NCI-H2107 treated with DMSO at 0.1 percent for 48 hours (cell line): ENCODE data around the gene RSPH10B2.
"Not testable (repeated sequence)": the region's sequence is repeated elsewhere in the genome, so short reads cannot be mapped to it uniquely, and the experiment has no call there.

ENCODE experiments used
- DNase-seq: peaks from one replicate; lab custom pipeline; 2025; ENCODE audit not compliant: unreplicated experiment; lab: John Stamatoyannopoulos, UW

Gene RSPH10B2

DNA sequence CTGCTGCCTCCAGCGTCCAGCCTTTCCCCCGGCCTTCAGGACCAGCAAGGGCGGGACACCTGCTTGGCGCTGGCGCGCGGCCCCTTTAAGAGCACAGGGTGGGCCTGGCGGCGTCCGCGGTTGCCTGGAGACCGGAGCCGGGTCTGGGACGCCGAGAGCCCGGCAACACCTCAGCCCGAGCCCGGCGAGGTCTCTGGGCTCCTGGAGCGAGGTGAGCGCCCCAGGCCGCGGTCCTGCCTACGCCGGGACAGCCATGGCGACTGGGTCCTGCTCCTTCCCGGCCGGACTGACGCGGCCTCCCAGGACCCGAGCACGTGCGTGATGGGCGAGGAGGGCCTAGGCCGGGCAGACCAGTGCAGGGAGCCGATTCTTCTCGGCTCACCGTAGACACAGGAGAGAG lies at the start of gene RSPH10B2:
Gene RSPH10B2 (plus strand): TSS at position 140 of the 400 bp plus-strand sequence. CDS start 3,575 bp downstream, outside the sequence.
- DNase-seq: not testable (repeated sequence)

DNA sequence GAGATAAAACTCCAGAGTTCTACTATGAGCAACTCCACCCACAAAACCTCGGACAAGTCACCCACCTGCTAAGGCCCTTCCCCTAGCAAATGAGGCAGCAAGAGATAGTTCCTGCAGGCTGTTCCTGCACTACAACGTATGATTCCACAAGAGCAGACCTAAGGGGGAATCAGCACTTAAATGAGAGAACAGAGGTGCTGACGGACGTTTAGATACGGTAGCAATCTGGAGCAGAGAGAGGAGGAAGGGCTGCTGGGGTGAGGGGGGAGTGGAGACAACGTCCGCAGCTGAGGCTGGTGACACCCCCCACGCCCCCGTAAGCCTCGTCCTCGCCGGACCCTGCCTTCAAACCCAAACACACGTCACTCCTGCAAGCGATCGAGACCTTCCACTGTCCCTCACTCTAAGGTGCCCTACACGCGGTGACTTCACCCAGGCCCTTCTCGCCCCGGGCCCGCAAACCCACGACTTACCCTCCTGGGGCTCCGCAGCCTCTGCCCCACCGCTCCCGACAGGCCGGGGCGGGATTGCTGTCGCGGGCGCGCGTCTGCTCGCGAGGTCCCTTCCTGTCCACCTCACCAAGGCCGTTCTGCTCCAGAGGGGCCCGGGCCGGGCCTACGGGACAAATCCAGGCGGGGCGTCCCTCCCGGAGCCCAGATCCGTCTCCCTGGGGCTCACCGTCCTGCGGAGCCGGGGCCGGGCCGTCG lies 47.8 kb upstream of the RSPH10B2 start:
- no peak for DNase-seq

DNA sequence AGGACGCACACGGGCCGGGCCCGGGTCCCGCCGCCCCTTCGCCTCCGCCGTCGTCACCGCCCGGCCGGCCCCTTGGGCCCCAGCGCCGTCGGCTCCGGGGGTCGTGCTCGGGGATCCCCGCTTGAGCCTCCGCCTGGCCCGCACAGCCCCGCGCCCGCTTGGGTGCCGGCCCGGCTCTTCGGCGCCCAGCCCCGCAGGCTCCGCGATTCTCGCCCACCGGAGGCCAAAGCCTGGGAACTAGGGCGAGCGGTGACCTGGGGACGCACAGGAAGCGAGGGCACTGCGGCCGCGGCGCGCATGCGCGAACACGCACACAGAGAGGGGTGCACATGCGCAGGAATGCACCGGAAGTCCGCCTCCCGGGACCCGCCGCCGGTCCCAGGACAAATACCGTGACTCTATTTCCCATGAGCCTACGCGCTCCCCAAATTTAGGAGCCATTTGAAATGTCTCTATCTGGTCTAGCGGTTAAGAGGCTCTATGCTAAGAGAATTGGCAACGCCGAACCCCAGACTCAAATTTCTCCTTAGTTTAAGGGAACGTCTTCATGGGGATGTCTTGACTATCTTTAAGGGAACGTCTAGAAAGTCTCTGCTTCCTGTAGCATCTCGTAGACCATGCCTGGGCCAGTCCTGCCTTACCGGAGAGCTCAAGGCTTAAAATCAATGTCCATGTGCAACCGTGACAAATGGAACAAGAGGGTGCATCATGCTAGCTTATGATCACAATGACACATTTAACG lies 47.1 kb upstream of the RSPH10B2 start, which contains the start of gene ZNF12:
Gene ZNF12 (minus strand): TSS at position 282 of the 742 bp plus-strand sequence. CDS start 1,774 bp downstream, outside the sequence.
- DNase-seq: peak; percentile 70

- DNase-seq: no peak
Observed at GRCh38 chr7:6708304-6708703, 45.6 kb upstream of the RSPH10B2 start.

- no peak for DNase-seq
Observed at GRCh38 chr7:6709808-6710207, 44.1 kb upstream of the RSPH10B2 start.

DNA sequence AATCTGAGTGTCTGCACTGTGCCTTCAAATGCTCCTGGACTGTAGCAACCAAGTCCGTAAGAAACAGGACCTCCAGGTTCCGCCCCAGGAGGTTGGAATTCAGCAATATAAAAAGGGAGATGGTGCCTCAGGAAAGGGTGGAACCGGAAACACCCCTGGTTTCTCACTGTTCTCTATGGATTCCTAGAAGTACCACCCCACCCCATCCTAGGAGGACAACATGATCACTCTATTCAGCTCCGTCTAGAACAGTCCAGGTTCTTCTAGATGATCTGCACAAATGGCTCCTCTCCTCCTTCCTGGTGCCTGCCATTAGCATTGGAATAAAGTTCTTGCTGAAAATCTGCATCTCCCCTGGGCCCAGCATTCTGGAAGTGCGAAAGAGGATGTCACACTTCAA lies 39.5 kb upstream of the RSPH10B2 start:
- DNase-seq: no peak

- DNase-seq: not testable (repeated sequence)
Observed at GRCh38 chr7:6715898-6716297, 38.0 kb upstream of the RSPH10B2 start.

DNA sequence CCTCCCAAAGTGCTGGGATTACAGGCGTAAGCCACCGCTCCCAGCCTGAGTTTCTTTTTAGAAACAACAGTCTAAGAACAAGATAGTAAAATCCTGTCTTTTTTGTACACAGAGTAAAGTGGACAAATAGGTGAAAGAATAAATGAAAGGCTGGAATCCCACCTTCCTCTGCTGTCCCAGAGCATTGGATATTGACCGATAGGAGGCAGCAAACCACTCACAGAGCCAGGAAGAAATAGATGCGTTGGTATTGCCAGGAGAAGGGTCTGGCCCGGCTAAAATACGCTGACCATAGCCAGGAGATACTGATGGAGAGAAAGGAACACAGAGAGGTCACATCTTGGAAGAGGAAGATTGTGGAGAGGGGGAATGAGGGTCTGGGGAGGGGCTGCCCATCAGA lies 35.8 kb upstream of the RSPH10B2 start:
- no peak for DNase-seq

DNA sequence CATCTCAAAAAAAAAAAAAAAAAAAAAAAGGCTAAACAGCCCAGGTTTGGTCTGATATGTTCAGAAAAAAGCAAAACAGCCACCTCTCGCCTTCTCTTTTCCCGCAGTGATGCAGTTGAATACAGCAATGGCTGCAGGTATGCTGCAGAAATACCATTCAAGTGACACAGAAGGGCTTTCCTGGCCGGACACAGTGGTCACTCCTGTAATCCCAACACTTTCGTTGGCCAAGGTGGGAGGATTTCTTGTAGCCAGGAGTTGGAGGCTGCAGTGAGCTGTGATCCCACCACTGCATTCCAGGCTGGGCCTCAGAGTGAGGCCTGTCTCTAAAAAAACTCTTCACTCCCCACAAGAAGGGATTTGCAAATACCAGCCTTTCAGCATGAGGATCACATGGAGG lies 29.6 kb upstream of the RSPH10B2 start:
- not testable (repeated sequence) for DNase-seq

DNA sequence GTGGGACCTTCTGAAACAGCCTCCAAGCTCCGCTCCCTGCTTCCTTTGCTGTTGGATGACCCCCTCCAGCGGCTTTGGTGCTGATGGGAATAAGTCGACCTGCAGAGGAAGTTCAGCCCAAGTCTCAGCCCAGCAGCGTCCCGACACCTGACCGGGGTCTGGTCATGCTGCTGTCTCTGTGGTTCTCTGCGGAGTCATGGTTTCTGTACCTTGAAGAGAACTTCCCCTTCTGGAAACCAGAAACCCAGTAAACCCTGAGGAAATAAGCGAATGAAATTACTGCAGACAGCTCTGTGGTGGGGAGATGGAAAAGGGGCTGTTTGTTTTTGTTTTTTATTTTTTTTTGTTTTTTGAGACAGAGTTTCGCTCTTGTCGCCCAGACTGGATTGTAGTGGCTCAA lies 28.9 kb upstream of the RSPH10B2 start:
- DNase-seq: no peak

DNA sequence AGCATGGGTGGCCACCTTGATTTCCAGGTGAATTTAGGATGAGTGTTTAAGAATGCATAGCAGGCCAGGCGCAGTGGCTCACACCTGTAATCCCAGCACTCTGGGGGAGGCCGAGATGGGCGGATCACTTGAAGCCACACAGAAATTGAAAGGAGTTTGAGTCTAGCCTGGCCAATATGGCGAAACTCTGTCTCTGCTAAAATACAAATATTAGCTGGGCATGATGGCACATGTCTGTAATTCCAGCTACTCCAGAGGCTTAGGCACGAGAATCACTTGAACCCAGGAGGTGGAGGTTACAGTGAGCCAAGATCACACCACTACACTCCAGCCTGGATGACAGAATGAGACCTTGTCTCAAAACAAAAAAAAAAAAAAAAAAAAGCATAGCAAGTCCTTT lies 27.6 kb upstream of the RSPH10B2 start:
- not testable (repeated sequence) for DNase-seq

DNA sequence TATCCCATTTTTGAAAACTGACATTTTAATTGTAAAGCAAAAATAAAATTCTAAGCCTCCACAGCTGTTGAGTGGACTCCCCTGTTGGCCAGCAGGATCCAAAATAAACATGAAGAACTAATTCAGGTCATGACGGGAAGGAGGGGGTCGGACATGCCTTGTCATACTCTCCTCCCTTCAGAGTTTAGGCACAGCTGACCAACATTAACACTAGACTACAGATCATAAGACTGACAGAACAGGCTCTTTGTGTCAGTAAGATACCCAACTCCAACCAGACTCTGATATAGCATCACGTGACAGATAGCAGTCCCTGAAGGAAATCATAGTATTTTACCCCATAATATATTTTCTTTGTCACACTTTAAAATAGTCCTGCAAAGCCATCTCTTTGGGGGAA lies 26.2 kb upstream of the RSPH10B2 start:
- DNase-seq: no peak

- DNase-seq: not testable (repeated sequence)
Observed at GRCh38 chr7:6728893-6729491, 24.9 kb upstream of the RSPH10B2 start.

DNA sequence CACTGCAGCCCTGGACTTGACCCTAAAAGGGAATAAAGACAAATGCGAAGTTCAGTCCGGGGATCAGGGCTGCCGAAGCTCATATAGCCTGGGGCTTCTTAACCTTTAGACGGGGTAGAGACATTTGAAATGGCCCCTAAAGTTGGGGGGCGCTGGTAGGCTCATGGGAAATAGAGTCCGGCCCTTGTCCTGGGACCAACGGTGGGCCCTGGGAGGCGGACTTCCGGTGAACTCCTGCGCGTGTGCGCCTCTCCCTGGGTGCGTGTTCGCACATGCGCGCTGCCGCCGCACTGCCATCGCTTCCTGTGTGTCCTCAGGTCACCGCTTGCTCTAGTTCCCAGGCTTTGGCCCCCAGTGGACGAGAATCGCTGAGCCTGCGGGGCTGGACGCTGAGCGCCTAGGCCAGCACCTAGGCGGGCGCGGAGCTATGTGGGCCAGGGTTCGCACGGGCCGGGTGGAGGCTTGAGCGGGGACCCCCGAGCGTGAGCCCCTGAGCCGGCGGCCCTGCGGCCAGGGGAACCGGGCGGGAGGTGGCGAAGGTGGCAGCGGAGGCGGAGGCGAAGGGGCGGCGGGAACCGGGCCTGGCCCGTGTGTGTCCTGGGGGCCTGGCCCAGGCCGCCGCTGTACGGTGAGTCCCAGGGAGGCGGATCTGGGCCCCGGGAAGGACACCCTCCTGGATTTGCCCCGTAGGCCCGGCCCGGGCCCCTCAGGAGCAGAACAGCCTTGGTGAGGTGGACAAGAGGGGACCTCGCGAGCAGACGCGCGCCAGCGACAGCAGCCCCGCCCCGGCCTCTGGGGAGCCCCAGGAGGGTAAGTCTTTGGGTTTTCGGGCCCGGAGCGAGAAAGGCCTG lies 24.2 kb upstream of the RSPH10B2 start:
- peak; percentile 81 for DNase-seq

DNA sequence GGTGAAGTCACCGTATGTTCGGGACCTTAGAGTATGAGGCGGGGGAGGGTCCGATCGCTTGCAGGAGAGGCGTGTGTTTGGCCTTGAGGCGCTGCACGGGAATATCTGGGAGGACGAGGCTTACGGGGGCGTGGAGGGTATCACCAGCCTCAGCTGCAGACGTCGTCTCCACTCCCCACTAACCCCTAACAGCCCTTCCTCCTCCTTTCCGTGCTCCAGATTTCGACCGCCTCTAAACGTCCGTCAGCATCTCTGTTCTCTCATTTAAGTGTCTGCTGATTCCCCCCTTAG lies 23.6 kb upstream of the RSPH10B2 start:
- DNase-seq: no peak

GRCh38 chr7:6738415-6738814 lies 15.5 kb upstream of the RSPH10B2 start:
- DNase-seq: not testable (repeated sequence)

- not testable (repeated sequence) for DNase-seq
Observed at GRCh38 chr7:6744410-6745100, 9.3 kb upstream of the RSPH10B2 start.

DNA sequence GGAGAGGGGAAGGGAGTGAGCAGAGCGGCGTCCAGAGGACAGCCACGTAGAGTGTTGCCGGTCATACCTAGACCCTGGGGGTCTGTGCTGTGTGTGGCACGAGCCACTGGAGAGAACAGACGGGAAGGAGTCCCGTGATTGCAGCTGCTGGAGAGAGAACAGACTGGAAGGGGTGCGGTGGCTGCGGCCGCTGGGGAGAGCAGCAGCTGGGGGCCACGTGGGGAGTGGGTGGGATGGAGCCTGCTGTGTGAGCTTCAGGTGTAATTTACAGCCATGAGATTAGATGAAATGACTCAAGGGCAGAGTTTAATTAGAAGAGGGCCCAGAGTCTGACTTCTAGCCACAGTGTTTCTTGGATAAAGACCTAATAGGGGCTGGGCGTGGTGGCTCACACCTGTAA lies 4.6 kb upstream of the RSPH10B2 start:
- not testable (repeated sequence) for DNase-seq

DNA sequence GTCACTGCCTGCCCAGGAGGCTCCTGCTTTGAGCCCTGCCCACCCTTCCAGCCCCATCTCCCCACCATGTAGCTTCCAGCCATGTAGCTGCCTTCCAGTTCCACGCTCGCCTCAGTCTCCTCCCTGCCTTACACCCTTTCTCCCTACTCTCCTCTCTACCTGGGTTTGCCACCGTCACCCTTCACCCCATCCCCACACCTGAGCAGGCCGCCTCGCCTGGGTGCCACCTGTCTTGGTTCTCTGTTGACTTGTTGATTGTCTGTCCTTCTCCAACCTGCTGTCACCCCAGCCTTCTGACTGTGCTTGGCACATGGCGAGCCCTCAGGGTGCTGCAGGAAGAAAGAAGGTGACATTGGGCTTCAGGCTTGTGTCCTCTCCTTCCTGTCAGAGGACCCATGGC lies 3.7 kb upstream of the RSPH10B2 start:
- not testable (repeated sequence) for DNase-seq

DNA sequence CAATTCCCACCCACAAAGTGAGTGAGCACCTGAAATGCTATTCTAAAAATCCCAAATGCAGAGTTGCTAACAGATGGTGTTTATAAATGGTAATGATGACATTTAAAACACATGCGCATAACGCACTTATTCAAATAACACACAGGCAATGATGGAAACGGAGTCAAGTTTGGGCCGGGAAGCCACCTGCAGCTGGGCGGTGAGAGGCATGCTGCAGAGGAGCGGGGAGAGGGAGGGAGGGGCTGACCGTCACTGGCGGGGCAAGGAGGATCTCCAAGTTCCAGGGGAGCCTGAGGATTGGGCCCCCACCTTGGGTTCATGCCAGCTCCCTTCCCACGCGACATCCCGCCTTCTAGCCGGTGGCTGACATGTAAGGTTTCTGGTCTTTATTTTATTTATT lies 7.3 kb downstream of the RSPH10B2 start:
- DNase-seq: not testable (repeated sequence)

DNA sequence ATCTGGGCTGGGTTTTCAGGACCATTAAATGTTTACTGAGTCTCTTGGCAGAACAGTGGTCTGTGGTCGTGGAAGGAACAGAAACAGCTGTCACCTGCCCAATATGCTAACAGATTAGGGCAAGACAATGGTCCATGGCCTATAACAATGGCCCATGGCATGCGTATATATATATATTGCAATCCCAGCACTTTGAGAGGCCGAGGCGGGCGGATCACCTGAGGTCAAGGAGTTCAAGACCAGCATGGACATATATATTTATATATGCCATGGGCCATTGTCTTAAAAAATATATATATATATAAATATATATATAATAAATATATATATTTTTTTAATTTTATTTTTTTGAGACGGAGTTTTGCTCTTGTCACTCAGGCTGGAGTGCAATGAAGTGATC lies 27.7 kb downstream of the RSPH10B2 start:
- not testable (repeated sequence) for DNase-seq
